SKM-1 (cell line): ENCODE data around the gene KIF12.
"Not testable (repeated sequence)": the region's sequence is repeated elsewhere in the genome, so short reads cannot be mapped to it uniquely, and the experiment has no call there.

Experiments used
- DNase-seq: peaks from one replicate; lab custom pipeline; 2025; ENCODE audit not compliant: unreplicated experiment; lab: John Stamatoyannopoulos, UW

Gene KIF12

DNA sequence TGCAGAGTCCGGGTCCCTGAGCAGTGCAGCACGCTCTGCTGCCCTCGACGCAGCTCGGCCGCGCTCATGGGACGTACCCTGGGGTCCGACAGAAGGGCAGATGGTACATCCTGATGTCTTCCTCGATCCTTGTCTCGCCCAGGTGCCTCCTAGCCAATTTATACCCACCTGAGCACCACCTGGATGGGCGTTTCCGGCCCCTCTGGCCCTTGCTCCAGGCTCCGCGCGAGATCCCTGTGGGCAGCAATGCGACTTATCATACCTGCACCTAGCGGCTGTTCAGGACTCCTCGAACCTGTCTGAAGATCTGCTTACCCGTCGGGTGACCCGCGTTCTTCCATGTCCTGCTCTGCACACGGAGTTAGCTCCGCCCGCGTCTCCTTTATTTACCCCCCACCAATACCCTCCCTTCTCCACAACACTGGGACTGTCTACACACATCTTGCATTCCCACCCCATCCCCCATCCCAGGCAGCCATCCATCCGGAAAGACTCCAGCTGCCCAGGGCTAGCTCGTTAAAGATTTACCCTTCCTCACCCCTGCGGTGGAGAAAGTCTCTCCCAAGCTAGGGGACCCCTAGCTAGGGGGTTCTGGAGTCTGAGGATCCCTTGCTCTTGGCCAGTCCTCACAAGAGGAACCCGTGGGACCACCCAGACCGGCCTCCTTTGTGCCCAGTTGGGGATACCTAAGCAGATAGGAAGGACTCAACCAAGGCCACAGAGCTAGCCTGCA, at the start of gene KIF12:
Gene KIF12, minus strand, starts transcription at position 357 of the 733 bp plus-strand sequence. Its CDS starts 16 bp downstream, at position 341.
- DNase-seq: no peak

DNA sequence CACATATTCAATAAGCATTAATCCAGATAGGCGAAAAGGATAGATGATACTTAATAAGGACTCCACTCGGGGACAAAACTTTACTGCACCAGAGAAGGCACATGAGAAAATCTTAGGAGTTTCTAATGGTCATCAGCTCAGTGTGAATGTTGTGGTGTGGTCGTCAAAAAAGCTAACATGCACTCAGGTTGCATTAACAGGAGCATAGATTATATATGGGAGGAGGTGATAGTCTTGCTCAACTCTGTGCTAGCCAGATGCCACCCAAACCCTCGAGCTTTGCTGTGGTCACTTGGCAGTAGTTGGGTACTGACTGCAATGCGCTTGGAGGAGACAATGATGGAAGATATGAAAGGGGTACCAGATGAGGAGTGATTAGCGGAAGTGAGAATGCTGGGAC, 47.6 kb upstream of the KIF12 start:
- no peak for DNase-seq

DNA sequence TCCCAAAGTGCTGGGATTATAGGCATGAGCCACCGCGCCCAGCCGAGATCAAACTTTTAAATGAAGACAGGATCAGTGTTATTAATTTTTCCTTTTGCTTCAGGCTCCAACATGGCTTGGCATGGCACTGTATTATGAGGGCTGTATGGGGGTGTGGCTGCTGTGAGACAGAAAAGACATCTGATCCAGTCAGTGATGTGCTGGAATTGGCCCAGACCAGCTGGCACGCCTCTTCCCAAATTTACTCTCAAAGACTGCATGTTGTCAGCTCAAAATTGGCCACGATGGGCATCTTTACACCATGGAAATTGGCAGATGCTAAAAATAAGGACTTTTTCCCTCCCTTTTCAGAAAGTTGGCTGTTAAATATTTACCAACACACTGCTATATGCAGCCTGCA, 44.1 kb upstream of the KIF12 start:
- DNase-seq: no peak

DNA sequence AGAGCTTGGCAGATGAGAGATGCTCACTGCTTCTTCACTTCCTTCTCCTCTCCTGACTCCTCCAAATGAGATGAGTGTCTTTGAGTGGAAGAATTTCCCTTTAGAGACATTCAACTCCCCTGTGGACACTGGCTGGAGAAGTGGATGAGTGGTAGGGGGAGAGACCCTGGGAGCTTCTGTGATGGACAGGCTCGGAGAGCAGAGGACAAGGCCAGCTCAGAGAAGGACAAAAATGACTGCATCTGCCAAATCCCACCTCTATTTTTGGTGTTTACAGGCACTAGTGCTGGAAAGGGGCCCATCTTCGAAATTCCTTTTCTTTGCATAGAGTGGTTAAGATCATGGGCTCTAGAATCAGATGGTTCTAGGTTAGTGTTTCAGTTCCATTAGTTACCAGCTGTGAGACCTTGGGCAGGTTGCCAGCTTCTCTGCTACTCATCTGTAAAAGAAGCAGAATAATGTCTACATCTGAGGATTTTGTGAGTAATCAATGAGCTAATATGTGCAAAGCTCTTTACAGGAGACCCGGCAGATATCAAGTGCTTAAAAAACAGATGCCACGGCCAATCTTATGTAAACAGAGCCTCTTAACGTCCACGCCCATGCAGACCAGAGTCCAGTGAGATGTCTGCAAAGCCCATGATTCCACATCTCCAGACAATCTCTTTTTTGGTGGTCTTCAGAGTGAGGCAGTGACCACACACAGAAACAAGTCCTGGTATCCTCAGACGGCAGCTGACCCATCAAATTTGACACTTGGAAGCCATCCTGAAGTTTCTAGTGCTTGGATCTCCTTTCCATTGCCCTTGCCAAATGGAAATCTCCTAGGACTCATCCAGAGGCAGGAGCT, 42.7 kb upstream of the KIF12 start:
- no peak for DNase-seq

DNA sequence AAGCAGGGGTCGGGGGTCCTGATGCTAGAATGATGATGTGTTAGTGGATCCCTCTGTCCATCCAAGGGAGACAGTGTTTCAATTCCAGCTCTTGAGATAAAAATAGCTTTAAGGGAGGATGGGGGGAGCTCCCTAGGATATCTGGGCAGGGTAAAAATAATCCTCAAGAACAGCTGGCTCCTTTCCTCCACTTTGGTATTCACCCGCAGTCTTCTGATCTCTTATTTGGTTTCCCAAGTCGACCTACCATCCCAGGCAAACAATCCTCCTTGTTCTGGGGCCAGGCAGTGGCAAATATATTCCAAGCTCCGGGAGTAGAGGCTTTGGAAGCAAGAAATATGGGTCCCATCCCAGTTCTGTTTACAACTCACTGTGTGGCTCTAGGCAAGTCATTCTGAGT, 41.8 kb upstream of the KIF12 start:
- DNase-seq: no peak

DNA sequence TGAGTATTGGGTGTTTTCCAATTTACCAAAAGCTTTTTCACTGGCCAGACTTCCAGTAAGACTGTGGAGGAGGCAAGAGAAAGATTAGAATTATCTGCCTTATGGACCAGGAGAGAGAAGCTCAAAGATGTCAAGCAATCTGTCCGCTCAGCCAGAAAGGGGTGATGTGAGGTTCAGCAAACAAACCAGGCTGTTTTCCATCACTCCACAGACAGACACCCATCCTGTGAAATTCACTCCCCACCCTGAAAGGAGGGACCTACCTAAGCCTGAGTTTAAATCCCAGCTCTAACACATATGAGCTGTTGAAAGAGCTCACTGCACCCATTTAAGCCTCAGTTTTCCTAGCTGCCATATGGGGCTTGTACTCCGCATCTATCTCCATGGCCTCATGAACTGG, 41.3 kb upstream of the KIF12 start:
- DNase-seq: no peak

DNA sequence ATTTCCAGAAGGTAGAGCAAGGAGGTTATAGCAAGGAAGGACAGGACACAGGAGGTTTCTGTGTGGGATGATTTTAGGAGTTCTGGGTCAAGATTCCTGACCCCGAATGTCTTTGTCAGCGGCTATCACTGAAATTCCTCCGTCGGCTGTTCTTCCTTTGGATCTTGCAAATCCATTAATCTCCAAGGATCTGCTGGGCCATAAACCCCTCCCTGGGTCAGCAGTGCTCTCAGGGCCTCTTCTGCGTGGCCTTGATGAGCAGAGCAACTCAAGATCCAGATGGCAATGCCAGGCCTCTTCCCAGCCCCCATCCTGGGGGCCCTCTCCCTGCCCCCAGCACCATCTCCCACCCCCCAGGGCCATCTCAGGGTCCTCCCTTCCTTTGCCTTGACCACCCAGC, 40.0 kb upstream of the KIF12 start:
- DNase-seq: no peak

DNA sequence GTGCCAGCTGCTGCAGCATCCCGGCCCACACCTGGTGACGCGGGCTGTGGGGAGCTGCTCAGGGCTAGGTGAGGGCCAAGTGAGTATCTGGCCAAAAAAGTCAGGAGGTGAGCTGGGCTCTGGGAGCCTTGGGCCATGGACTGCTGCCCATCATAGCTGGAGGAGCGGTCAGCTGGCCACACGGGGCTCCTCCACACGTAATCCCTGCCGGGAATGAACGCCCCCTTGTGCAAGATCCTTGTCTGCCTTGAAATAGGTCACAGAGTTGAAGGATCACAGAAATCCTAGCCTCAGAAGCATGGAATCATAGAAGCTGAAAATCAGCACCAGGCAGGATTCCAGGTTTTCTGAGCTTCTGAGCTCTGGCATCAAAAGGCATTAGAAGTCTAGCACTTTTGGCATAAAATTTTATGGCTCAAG, 39.5 kb upstream of the KIF12 start:
- no peak for DNase-seq

DNA sequence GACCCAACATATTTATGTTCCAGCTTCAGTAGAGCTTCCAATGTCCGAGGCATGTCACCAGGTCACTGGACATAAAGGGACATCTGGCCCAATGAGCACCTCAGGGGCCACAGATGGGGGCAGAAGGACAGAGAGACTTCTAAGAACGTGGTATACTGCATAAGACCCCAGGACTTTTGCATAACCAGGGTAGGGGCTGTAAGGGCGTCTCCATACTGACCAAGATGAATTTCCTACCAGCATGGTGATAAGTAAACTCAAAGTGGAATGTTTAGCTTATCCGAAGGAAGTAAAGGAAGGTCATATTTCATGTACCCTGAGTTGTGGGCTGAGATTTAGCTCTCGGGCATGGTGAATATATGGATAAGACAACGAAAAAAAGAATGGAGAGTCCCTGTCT, 38.7 kb upstream of the KIF12 start:
- no peak for DNase-seq

DNA sequence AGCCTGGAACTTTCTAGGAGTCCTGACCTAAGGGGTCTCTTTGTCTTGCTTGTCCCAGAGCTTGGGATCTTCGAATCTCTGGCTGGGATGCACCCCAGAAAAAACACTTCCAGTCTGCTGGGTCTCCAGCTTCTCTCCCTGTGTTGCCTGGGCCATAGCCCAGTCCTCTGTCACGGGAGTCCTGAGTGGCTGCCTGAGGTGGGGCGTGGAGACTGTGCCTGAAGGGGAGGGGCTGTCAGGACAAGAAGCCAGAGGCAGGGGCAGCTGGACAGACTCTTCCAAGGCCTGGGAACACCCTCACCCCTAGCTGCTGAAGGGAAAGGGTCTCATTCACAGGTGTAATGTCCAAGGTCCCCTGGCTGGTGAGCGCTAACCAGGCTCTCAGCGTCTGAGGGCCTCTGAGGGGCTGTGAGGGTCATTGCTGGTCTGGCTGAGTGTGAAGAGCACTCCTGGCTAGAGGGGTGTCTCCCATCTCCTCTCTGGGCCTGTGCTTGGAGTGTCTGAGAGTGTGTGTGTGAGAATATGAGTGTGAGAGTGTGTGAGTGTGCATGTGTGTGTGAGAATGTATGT, 35.8 kb upstream of the KIF12 start:
- DNase-seq: no peak

DNA sequence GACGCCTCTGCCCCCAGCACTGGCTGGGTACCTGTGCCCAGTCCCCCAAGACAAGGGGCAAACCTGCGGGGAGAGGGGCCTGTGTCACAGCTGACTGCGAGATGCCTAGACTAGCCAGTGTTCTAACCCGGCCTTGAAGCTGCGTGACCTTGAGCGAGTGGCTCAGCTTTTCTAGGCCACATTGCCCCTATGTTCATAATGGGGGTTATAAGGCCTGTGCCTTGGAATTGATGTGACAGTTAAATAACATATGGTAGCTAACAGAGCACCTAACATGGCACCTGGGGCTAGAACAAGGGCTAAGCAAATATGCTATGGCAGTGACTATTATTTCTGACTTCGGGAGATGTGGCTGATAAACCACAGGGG, 33.4 kb upstream of the KIF12 start:
- no peak for DNase-seq

DNA sequence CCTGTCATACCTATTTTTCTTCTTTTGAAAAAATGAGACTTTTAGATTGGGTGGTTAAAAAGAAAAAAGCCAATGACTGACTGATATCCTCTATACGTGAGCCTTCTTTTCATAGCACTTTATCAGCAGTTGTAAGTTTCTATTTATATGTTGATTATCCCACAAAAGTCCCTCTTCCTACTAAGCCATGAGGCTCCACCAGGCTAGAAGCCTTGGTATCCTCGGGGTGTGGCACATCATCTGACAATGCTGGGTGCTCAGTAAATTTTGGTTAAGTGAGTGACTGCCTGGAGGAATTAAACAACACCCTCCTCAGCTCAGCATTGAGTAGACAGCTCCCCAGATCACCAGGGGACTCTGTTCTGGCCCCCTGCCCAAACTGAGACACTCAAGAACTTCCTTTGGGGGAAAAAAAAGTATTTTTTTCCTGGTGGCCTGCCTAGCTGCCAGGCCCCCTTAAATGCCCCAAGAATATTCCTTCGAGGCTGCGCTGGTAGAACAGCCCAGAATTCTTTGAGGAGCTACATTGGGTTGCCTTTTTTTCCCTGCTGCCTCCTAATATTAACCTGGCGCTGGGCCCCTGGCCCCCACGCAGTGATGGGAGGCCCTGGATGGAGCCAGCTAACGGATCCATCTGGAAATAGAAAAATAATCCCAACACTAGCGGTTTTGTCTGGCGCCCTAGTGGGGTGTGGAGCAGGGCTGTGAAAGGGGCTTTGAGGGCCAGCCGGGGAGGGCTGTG, 32.9 kb upstream of the KIF12 start:
- DNase-seq: no peak

DNA sequence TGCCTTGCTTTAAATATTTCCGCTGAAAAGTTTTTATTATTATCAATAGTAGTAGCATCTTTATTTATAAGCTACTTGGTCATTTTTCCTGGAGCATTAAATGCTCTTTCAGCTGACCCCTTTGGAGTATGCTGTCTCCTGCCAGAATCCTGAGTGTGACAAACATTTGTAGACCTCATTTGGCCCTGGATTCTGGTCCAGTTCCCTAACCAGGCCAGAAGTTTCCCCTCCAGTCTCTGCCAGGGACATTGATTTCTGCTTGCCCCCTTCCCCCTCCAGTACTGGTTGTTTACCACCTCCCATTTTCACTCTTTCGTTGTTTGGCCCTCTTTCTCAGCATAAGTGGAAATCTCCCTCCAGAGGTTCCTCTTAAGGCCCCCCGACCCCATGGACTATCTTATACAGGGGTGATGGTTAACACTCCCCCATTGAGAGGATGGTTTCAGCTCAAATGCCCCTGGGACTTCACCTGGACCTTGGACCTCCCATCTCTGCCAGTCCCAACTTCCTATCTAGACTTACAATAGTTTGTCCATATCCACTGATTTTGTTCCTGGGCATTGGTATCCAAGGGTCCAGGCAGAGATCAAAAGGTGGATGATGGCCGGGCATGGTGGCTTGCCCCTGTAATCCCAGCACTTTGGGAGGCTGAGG, 31.7 kb upstream of the KIF12 start:
- no peak for DNase-seq

DNA sequence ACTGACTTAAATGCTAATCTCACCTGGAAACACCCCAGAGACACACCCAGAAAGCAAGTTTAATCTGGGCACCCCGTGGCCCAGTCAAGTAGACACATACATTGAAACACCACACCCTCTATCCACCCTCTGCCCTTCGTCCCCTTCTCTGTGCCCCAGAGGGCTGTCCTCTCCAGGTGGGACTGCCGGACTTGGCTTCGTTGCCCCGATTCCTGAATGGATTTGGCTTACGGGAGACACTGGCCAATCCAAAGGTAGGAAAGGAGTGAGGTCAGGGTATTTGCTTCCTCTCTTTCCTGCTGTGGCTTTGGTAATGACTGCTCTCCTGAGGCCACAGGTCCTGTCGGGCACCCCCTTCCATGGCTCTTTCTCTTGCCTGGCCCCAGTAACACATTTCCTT, 31.0 kb upstream of the KIF12 start:
- DNase-seq: no peak

DNA sequence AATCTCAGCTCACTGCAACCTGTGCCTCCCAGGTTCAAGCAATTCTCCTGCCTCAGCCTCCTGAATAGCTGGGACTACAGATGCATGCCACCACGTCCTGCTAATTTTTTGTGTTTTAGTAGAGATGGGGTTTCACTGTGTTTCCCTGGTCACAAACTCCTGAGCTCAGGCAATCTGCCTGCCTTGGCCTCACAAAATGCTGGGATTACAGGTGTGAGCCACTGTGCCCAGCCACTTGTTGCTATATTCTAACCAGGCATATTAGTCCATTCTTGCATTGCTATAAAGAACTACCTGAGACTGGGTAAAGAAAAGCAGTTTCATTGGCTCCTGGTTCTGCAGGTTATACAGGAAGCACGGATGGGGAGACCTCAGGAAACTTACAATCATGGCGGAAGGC, 29.7 kb upstream of the KIF12 start:
- not testable (repeated sequence) for DNase-seq

DNA sequence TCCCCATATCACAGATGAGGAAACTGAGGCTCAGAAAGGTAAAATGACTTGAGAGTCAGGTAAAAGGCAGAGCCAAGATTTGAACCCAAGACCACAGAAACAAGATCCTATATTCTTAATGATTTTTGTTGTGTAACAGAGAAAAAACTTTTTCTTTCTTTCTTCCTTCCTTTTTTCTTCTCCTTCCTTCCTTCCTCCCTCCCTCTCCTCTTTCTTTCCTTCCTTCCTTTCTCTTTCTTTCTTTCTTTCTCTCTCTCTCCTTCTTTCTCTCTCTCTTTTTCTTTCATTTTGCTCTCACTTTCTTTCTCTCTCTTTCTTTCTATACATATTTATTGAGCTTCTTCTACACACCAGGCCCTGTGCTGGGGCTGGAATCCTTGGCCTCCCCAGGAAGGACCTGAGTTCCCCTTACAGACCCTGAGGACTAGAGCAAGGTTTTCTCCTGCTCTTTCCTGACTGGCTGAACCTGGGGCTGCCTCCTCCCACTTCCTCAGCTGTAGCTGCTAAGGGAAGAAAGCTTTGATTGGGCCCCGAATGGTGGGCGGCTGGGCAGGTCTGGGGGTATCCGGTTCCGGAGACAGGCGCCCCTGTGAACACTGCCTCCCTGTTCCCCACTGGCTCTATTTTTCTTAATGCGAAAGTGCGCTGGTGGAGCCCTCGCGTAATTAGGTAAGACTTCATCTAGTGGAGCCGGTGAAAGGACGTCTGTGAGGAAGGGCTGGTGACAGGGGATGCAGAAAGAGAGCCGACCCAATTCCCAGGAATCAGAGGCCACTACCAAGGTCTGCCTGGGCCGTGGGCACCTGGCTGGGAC, 27.4 kb upstream of the KIF12 start:
- DNase-seq: no peak

DNA sequence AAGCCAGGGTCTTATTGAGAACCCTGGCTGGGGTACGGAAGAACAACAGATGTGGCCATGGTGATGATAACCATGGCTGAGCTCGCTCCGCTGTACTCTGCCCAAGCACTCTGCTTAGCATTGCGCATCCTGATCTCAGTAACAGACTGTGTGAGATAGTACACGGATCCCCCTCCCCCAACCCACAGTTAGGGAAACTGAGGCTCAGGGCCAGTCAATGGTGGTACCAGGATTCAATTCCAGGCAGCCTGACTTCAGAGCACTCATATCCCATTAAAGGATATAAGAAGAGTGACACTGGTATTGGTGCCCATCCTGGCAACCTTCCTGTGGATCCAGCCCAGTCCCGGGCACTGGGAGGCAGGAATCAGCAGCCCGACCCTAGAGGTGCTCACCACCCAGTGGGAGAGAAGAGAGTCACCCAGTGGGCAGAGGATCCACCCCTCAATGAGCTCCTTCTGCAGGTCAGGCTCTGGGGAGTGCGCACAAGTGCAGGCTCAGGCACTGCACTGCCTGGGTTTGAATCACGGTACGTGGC, 26.5 kb upstream of the KIF12 start:
- DNase-seq: no peak

DNA sequence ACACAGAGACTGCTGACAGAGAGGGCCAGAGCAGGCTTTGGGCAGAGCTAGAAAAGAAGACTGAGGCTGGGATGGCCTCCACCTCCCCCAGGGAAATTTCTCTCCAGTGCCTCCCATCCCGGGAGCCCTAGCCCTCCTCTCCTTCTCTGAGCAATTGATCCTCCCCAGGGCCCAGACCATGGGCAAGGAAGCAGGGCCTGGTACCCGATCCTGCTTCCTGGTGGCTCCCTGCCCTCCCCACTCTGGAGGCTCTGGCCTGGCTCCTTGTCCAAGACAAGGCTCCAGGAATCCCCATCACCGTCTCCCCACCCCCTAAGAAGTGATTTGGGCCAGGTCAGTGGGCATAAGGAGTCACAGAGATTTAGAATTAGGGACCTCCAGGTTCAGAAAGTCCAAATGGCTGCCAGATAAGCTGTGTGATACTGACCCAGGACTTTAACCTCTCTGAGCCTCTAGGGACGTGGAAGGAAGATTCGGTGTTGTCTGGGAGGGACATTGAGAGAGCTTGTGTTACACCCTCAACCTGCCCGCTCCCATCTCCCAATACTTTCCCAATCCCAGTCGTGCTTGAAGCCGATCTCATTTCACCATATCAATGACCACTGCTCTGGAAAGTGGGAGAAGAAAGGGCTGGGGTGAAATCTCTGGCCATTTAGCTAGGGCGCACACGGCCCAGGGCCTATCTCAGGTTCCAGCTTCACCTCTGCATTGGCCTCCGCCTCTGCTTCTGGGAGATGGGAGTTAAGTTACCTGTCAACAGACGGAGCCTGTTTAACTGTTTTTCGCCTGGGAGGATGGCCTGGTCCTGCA, 25.8 kb upstream of the KIF12 start:
- no peak for DNase-seq

DNA sequence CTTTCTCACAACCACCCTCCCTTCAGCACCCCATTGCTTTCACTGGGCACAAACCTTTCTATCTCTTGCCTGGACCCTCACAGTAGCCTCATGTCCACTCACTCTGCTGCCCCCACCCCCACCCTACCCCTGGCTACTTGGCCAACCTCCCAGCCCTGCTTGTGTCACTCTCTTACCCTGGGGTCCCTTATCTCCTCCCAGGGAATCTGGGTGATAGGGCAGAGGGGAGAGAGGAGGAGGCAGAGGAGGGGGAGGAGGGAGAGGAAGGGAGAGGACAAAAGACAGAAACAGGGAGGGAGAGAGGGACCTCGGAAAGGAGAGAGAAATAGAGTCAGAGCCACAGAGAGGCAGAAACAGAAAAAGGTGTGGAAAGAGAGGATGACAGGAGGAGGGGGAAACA, 25.0 kb upstream of the KIF12 start:
- DNase-seq: no peak
